A549 (cell line): ENCODE results near the gene OPCML. TPM values are rescaled to one million over a fixed set of nuclear protein-coding genes. Genes with fewer than 3 reads are reported as not detected.

Experiments used
- ATAC-seq, 2 experiments: fragments of 200-7000 bp in 1 of 2; fragments of >200 bp in 1 of 2; cut with Nextera tagmentation in 1 of 2; cut with Tn5 transposase in 1 of 2; 3 replicates each; pipeline versions ENCODE4 v1.8.0 to v1.9.1; 2018 to 2020; ENCODE audit warnings: mild to moderate bottlenecking in 1 of 2, moderate library complexity in 1 of 2
- CTCF ChIA-PET: fragments of 300-600 bp; sonication (Branson Sonifier 250); formaldehyde crosslinking; extraction: SDS; loops from one replicate; lab custom pipeline; 2021; ENCODE audit warnings: antibody characterized with exemption, inconsistent platforms; lab: Yijun Ruan, JAX
- POLR2A ChIA-PET: fragments of 350-600 bp; formaldehyde crosslinking; extraction: SDS; loops from one replicate; lab custom pipeline; 2021; ENCODE audit warnings: antibody characterized with exemption, inconsistent platforms; lab: Yijun Ruan, JAX
- DNase-seq, 2 experiments: peaks; one replicate each; pipeline versions ENCODE4 v3.0.0 to v3.0.0-alpha.2; 2011 to 2016; ENCODE audit warnings: low read depth in 1 of 2, low spot score in 1 of 2
- FAIRE-seq: peaks from 2 replicates; lab custom pipeline; 2011; peaks lifted over from hg19 to GRCh38; lab: Jason Lieb, UNC
- H3K27ac ChIP-seq, 2 experiments: fragments of >200 bp; sonication (Bioruptor Twin); formaldehyde crosslinking; 3 replicates each; pipeline ENCODE4 v1.5.1; 2016 to 2017
- H3K4me1 ChIP-seq: fragments of >200 bp; sonication (Bioruptor Twin); formaldehyde crosslinking; 3 replicates; pipeline ENCODE4 v1.6.1; 2016
- H3K4me2 ChIP-seq: fragments of >200 bp; sonication (Bioruptor Twin); formaldehyde crosslinking; 3 replicates; pipeline ENCODE4 v1.6.1; 2016
- H3K4me3 ChIP-seq: fragments of >200 bp; sonication (Bioruptor Twin); formaldehyde crosslinking; 3 replicates; pipeline ENCODE4 v1.5.1; 2016
- H3K9me3 ChIP-seq: fragments of >200 bp; sonication (Bioruptor Twin); formaldehyde crosslinking; 3 replicates; pipeline ENCODE4 v1.6.1; 2016
- BCL3 ChIP-seq: fragments of >200 bp; sonication (Bioruptor Twin); formaldehyde crosslinking; IDR thresholded peaks from 3 replicates; pipeline ENCODE4 v1.6.1; 2016
- CEBPB ChIP-seq, 2 experiments: fragments of >200 bp in 1 of 2; sonication (Bioruptor Twin) in 1 of 2; formaldehyde crosslinking in 1 of 2; IDR thresholded peaks; 2 replicates each; pipeline ENCODE4 v1.6.1; 2012 to 2016
- E2F6 ChIP-seq: IDR thresholded peaks from 2 replicates; pipeline ENCODE4 v1.6.1; 2012; ENCODE audit warnings: low read depth, borderline replicate concordance
- EHF ChIP-seq: fragments of 250-450 bp; sonication (Bioruptor Pico); IDR thresholded peaks from 2 replicates; pipeline ENCODE4 v1.5.0; 2020; ENCODE audit warnings: mild to moderate bottlenecking
- FOXS1 ChIP-seq: fragments of 250-450 bp; sonication (Bioruptor Pico); IDR thresholded peaks from 2 replicates; pipeline ENCODE4 v1.5.0; 2020; ENCODE audit warnings: mild to moderate bottlenecking, moderate library complexity
- HDAC2 ChIP-seq: fragments of 200-600 bp; sonication (generic); IDR thresholded peaks from 2 replicates; pipeline ENCODE4 v1.6.1; 2016
- HES2 ChIP-seq: fragments of >200 bp; sonication (Bioruptor Twin); formaldehyde crosslinking; IDR thresholded peaks from 2 replicates; pipeline ENCODE4 v1.6.1; 2016
- HEYL ChIP-seq: fragments of 250-450 bp; sonication (Bioruptor Pico); IDR thresholded peaks from 2 replicates; pipeline ENCODE4 v1.8.0; 2021; ENCODE audit warnings: mild to moderate bottlenecking, moderate library complexity
- HOXA7 ChIP-seq: fragments of 250-450 bp; sonication (Bioruptor Pico); IDR thresholded peaks from 2 replicates; pipeline ENCODE4 v1.5.0; 2020; ENCODE audit warnings: mild to moderate bottlenecking, moderate library complexity
- HOXB13 ChIP-seq: fragments of 250-450 bp; sonication (Bioruptor Pico); IDR thresholded peaks from 2 replicates; pipeline ENCODE4 v1.5.0; 2020; ENCODE audit warnings: low read depth, mild to moderate bottlenecking, moderate library complexity
- HOXB5 ChIP-seq: fragments of 250-450 bp; sonication (Bioruptor Pico); IDR thresholded peaks from 2 replicates; pipeline ENCODE4 v1.5.0; 2020; ENCODE audit warnings: mild to moderate bottlenecking, moderate library complexity
- JUN ChIP-seq, 2 experiments: fragments of >200 bp; sonication (Bioruptor Twin); formaldehyde crosslinking; IDR thresholded peaks; 2 replicates in 1 of 2; 3 replicates in 1 of 2; pipeline ENCODE4 v1.6.1; 2016 to 2017
- JUNB ChIP-seq: fragments of >200 bp; sonication (Bioruptor Twin); formaldehyde crosslinking; IDR thresholded peaks from 2 replicates; pipeline ENCODE4 v1.6.1; 2016
- MYC ChIP-seq: IDR thresholded peaks from 2 replicates; pipeline ENCODE4 v1.6.1; 2012; ENCODE audit warnings: mild to moderate bottlenecking, inconsistent platforms, low read length, improper control_type of control experiment, borderline replicate concordance
- NPAS2 ChIP-seq: fragments of 250-450 bp; sonication (Bioruptor Pico); IDR thresholded peaks from 2 replicates; pipeline ENCODE4 v1.8.0; 2022; ENCODE audit warnings: mild to moderate bottlenecking, moderate library complexity, borderline replicate concordance
- NR3C1 ChIP-seq: fragments of >200 bp; sonication (Bioruptor Twin); formaldehyde crosslinking; IDR thresholded peaks from 3 replicates; pipeline ENCODE4 v1.6.1; 2017
- PBX3 ChIP-seq: IDR thresholded peaks from 2 replicates; pipeline ENCODE4 v1.6.1; 2012
- POLR2AphosphoS2 ChIP-seq: conservative IDR thresholded peaks from 2 replicates; pipeline ENCODE4 v1.6.1; 2012; ENCODE audit warnings: low read length, improper control_type of control experiment, inconsistent platforms
- RAD21 ChIP-seq, 2 experiments: fragments of >200 bp in 1 of 2; sonication (Bioruptor Twin) in 1 of 2; formaldehyde crosslinking in 1 of 2; IDR thresholded peaks in 1 of 2; conservative IDR thresholded peaks in 1 of 2; 2 replicates in 1 of 2; 3 replicates in 1 of 2; pipeline ENCODE4 v1.6.1; 2012 to 2018; ENCODE audit warnings: inconsistent platforms in 1 of 2
- RARB ChIP-seq: fragments of 250-450 bp; sonication (Bioruptor Pico); IDR thresholded peaks from 2 replicates; pipeline ENCODE4 v1.8.0; 2021; ENCODE audit warnings: mild to moderate bottlenecking, moderate library complexity
- RFX5 ChIP-seq: fragments of 450-650 bp; IDR thresholded peaks from 2 replicates; pipeline ENCODE4 v1.7.1; 2014; ENCODE audit warnings: antibody characterized with exemption, mild to moderate bottlenecking, moderate library complexity
- RNF2 ChIP-seq: fragments of 200-600 bp; sonication (generic); IDR thresholded peaks from 2 replicates; pipeline ENCODE4 v1.6.1; 2016; ENCODE audit warnings: low read depth, mild to moderate bottlenecking, antibody characterized with exemption, moderate library complexity, borderline replicate concordance
- TP53 ChIP-seq: fragments of 250-450 bp; sonication (Bioruptor Pico); IDR thresholded peaks from 2 replicates; pipeline ENCODE4 v1.5.0; 2021; ENCODE audit warnings: mild to moderate bottlenecking, moderate library complexity
- USF2 ChIP-seq: fragments of 450-650 bp; IDR thresholded peaks from 2 replicates; pipeline ENCODE4 v1.6.1; 2014; ENCODE audit warnings: antibody characterized with exemption
- ZC3H11A ChIP-seq: fragments of 450-650 bp; IDR thresholded peaks from 2 replicates; pipeline ENCODE4 v1.6.1; 2014; ENCODE audit warnings: antibody characterized with exemption, mild to moderate bottlenecking
- ZNF302 ChIP-seq: fragments of 250-450 bp; sonication (Bioruptor Pico); IDR thresholded peaks from 2 replicates; pipeline ENCODE4 v1.9.0; 2021; ENCODE audit warnings: inconsistent platforms, mild to moderate bottlenecking, moderate library complexity
- ZSCAN20 ChIP-seq: fragments of 250-450 bp; sonication (Bioruptor Pico); IDR thresholded peaks from 2 replicates; pipeline ENCODE4 v1.8.0; 2022; ENCODE audit warnings: mild to moderate bottlenecking, moderate library complexity
- WGBS: methylation state at CpG from one replicate; pipeline ENCODE4 v1.1.6; 2017; ENCODE audit errors: missing lambda C conversion rate; 5-methylcytosine and 5-hydroxymethylcytosine counted together
- polyA plus RNA-seq, 4 experiments: library from polyadenylated mRNA; depleted of rRNA in 3 of 4; stranded (reverse); fragments of >200 nt; fragmentation: RNase III in 1 of 4; extraction: RNeasy Plus Mini Kit Qiagen cat#74134 plus additional on column Dnase treatment in 1 of 4; gene quantifications; 2 replicates in 3 of 4; 3 replicates in 1 of 4; pipeline ENCODE4 v1.2.3, GENCODE V29; 2011 to 2017

Gene OPCML
- polyA plus RNA-seq, 2 of the 4 experiments (the other 2 are of a cell fraction) = not detected

- H3K4me3 ChIP-seq = no peak overlapping the region
- no peaks in the 10 kb centered on the region for H3K9me3 ChIP-seq
- ATAC-seq (no peak), FAIRE-seq (no peak), DNase-seq (no peak)
- no peak for TF ChIP-seq NPAS2
- no peak for TF ChIP-seq BCL3
- no peak for TF ChIP-seq HOXB13 (CRISPR knock-in tag)
- no peak for TF ChIP-seq JUNB
- no peak for TF ChIP-seq E2F6
- TF ChIP-seq RNF2 = no peak
- no peak for TF ChIP-seq MYC
- TF ChIP-seq CEBPB (IDR thresholded peaks at IDR 0.05) = peak; percentile 52 to 58; a peak in 3 of 4 replicates
- CTCF ChIA-PET = no interaction called here
- POLR2A ChIA-PET = no interaction called here
- WGBS = 38% methylated on average over 5 of the region's 5 CpGs
- no peak overlapping the region for H3K27ac ChIP-seq
- H3K4me2 ChIP-seq = no peak overlapping the region
- no peaks in the 10 kb centered on the region for H3K4me1 ChIP-seq
These were observed 435.3 kb downstream of the OPCML start for GRCh38 chr11:133096981-133097380.

- no peak for DNase-seq
- no peak overlapping the region for H3K4me2 ChIP-seq
- WGBS = 17% methylated on average over 5 of the region's 5 CpGs
- no peak for FAIRE-seq
- H3K4me1 ChIP-seq = no peaks in the 10 kb centered on the region
- no peak for ATAC-seq
- TF ChIP-seq ZSCAN20 (CRISPR knock-in tag) (no peak), CEBPB (IDR thresholded peaks at IDR 0.05) (no peak), HOXA7 (CRISPR knock-in tag) (no peak)
- POLR2A ChIA-PET = no interaction called here
- CTCF ChIA-PET = interaction anchor here (0.9 to 2.1 kb wide), 2 partner anchors 22 to 748 kb away, joined by 3 to 7 read pairs; no protein-coding TSS in a partner anchor
- H3K27ac ChIP-seq = no peak overlapping the region
- no peaks in the 10 kb centered on the region for H3K9me3 ChIP-seq
- no peak overlapping the region for H3K4me3 ChIP-seq
These were observed 445.8 kb downstream of the OPCML start for GRCh38 chr11:133086518-133086917.

- CTCF ChIA-PET = interaction anchor here (0.6 to 2.5 kb wide), 7 partner anchors 9 to 754 kb away, joined by 3 to 12 read pairs (median 3); no protein-coding TSS in a partner anchor
- WGBS = no CpG with 5 or more reads among the region's 71 CpGs
- peak; percentile 65 to 94 for ATAC-seq
- H3K4me2 ChIP-seq = peak overlapping the region; percentile 68
- DNase-seq = peak; percentile 11 to 27
- no peak for FAIRE-seq
- H3K4me1 ChIP-seq = no peaks in the 10 kb centered on the region
- no peak overlapping the region for H3K27ac ChIP-seq
- H3K4me3 ChIP-seq = no peak overlapping the region
- no peaks in the 10 kb centered on the region for H3K9me3 ChIP-seq
- POLR2A ChIA-PET = no interaction called here
- TF ChIP-seq RARB (CRISPR knock-in tag) (no peak), EHF (CRISPR knock-in tag) (no peak), RAD21 (conservative IDR thresholded peaks at IDR 0.05 in 1 of 2, IDR thresholded peaks at IDR 0.05 in 1 of 2) (peak; percentile 5 to 29; a peak in 1 of 5 replicates), HOXB13 (CRISPR knock-in tag) (no peak), TP53 (CRISPR knock-in tag) (no peak), ZC3H11A (no peak), HEYL (no peak), FOXS1 (CRISPR knock-in tag) (no peak), JUN (IDR thresholded peaks at IDR 0.05) (no peak), HDAC2 (no peak), HOXA7 (CRISPR knock-in tag) (no peak), NR3C1 (no peak), HOXB5 (CRISPR knock-in tag) (no peak), RFX5 (no peak), HES2 (no peak), ZNF302 (no peak), PBX3 (no peak), USF2 (no peak), POLR2AphosphoS2 (no peak)
These were observed 449.3 kb downstream of the OPCML start for GRCh38 chr11:133082841-133083488.
